Natural killer cell (primary cell): Measurements from ENCODE around the gene GKN2. TPM values are rescaled to one million over a fixed set of nuclear protein-coding genes. Genes with fewer than 3 reads are reported as not detected.

Experiments
- ATAC-seq, 3 donors: fragments of 150-1000 bp in 2 of 3; fragments of 200-7000 bp in 1 of 3; cut with Tn5 transposase; 1 replicate in 1 of 3; 2 replicates in 2 of 3; pipeline ENCODE4 v1.10.0; 2021; ENCODE audit warnings: mild to moderate bottlenecking in 2 of 3, moderate library complexity in 2 of 3
- DNase-seq, 2 donors: peaks; one replicate each; pipeline versions ENCODE4 v3.0.0 to v3.0.0-alpha.2; 2013 to 2021; ENCODE audit warnings: mixed read lengths in 1 of 2
- H3K27ac ChIP-seq: one replicate; pipeline ENCODE4 v1.5.1; 2013; ENCODE audit warnings: mild to moderate bottlenecking, low read length
- H3K27me3 ChIP-seq: one replicate; pipeline ENCODE4 v1.6.1; 2013; ENCODE audit warnings: low read length; ENCODE audit not compliant: control insufficient read depth, insufficient read depth
- H3K36me3 ChIP-seq: one replicate; pipeline ENCODE4 v1.6.1; 2013; ENCODE audit warnings: low read length; ENCODE audit not compliant: control insufficient read depth, insufficient read depth
- H3K4me1 ChIP-seq: one replicate; pipeline ENCODE4 v1.6.1; 2013; ENCODE audit warnings: low read length; ENCODE audit not compliant: control insufficient read depth, insufficient read depth
- H3K4me3 ChIP-seq: one replicate; pipeline ENCODE4 v1.5.1; 2013; ENCODE audit warnings: low read length
- H3K9me3 ChIP-seq: one replicate; pipeline ENCODE4 v1.6.1; 2013; ENCODE audit warnings: low read length; ENCODE audit not compliant: control insufficient read depth, insufficient read depth
- H3K27ac Mint-ChIP-seq, 2 donors: one replicate each; pipeline ENCODE4 v1.8.0; 2022; ENCODE audit warnings: mild to moderate bottlenecking in 2 of 2, mixed read lengths in 2 of 2, moderate library complexity in 1 of 2
- H3K27me3 Mint-ChIP-seq, 2 donors: one replicate each; pipeline ENCODE4 v1.8.0; 2022; ENCODE audit warnings: low read depth in 2 of 2, mixed read lengths in 2 of 2
- H3K36me3 Mint-ChIP-seq: one replicate; pipeline ENCODE4 v1.8.0; 2022; ENCODE audit warnings: mixed read lengths
- H3K4me1 Mint-ChIP-seq, 2 donors: one replicate each; pipeline ENCODE4 v1.8.0; 2022; ENCODE audit warnings: mixed read lengths in 2 of 2
- H3K4me3 Mint-ChIP-seq: one replicate; pipeline ENCODE4 v1.8.0; 2022; ENCODE audit warnings: mild to moderate bottlenecking, moderate library complexity, mixed read lengths
- H3K9me3 Mint-ChIP-seq, 2 donors: one replicate each; pipeline ENCODE4 v1.8.0; 2022; ENCODE audit warnings: mixed read lengths in 2 of 2
- WGBS: methylation state at CpG from one replicate; pipeline ENCODE4 v1.1.7; 2013; ENCODE audit warnings: missing lambda C conversion rate; ENCODE audit not compliant: insufficient coverage; 5-methylcytosine and 5-hydroxymethylcytosine counted together
- intact Hi-C: fragments of 100-400 bp; cut with micrococcal nuclease; formaldehyde crosslinking; loops from one replicate; pipeline ENCODE4 v1.14.2; 2022
- total RNA-seq, 4 donors: library from RNA; stranded (reverse); fragments of 120-200 nt in 1 of 4; gene quantifications; one replicate each; pipeline versions ENCODE4 v1.2.3 to v1.2.4, GENCODE V29; 2013 to 2022
- TF ChIP-seq, protein P1 (sequence below): fragments of 200-600 bp; IDR thresholded peaks from one replicate; pipeline ENCODE4 v1.8.0; 2022; ENCODE audit warnings: antibody characterized with exemption

The GKN2 gene
- total RNA-seq, 3 donors from 2014 or later (not counting 1 experiment from before 2014, with no cell fraction given) = not detected

DNA sequence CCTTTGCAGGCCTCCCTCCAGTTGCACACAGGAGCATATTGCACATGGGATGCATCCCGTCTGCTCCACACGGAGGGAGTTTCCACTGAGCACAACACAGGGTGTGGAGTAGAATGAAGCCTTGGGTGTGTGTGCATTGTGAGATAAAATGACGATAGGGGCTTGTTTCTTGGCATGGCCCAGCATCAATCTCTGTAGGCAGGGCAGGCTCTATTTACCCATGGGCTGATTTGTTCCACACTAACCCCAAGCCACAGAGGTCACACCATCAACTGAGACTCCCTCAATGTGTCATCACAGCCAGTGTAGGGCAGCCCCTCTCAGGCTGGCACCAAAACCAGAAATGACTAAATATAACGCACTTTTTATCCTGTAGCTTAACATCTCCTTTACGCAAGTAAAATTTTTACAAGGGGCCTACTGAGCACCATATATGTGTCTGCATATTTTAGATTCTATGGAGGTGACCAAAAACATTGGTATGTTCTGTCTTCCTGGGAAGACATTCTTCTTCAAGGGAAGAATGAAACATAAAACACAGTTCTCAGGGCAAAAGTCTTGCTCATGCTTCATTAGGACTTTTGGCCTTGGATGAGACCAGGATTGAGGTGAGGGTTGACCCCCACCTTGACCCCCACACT lies 19.0 kb upstream of the GKN2 start:
- no peaks in the 10 kb centered on the region for H3K9me3 ChIP-seq
- intact Hi-C loops = no loop called here
- no peak overlapping the region for H3K4me3 ChIP-seq
- Mint-ChIP-seq H3K27me3 (peaks cover 12 to 24% of the 10 kb centered on the region in 2 donors), H3K36me3 (no peaks in the 10 kb centered on the region), H3K4me1 (no peaks in the 10 kb centered on the region), H3K4me3 (no peak overlapping the region), H3K27ac (no peak overlapping the region), H3K9me3 (no peaks in the 10 kb centered on the region)
- DNase-seq (no peak), ATAC-seq (peak in 2 of 3 donors; percentile 57 to 83)
- H3K4me1 ChIP-seq = no peaks in the 10 kb centered on the region
- TF ChIP-seq, protein P1, sequence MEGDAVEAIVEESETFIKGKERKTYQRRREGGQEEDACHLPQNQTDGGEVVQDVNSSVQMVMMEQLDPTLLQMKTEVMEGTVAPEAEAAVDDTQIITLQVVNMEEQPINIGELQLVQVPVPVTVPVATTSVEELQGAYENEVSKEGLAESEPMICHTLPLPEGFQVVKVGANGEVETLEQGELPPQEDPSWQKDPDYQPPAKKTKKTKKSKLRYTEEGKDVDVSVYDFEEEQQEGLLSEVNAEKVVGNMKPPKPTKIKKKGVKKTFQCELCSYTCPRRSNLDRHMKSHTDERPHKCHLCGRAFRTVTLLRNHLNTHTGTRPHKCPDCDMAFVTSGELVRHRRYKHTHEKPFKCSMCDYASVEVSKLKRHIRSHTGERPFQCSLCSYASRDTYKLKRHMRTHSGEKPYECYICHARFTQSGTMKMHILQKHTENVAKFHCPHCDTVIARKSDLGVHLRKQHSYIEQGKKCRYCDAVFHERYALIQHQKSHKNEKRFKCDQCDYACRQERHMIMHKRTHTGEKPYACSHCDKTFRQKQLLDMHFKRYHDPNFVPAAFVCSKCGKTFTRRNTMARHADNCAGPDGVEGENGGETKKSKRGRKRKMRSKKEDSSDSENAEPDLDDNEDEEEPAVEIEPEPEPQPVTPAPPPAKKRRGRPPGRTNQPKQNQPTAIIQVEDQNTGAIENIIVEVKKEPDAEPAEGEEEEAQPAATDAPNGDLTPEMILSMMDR = no peak
- no peaks in the 10 kb centered on the region for H3K36me3 ChIP-seq
- WGBS = 57% methylated on average over 4 of the region's 5 CpGs
- H3K27me3 ChIP-seq = no peaks in the 10 kb centered on the region
- H3K27ac ChIP-seq = no peak overlapping the region

DNA sequence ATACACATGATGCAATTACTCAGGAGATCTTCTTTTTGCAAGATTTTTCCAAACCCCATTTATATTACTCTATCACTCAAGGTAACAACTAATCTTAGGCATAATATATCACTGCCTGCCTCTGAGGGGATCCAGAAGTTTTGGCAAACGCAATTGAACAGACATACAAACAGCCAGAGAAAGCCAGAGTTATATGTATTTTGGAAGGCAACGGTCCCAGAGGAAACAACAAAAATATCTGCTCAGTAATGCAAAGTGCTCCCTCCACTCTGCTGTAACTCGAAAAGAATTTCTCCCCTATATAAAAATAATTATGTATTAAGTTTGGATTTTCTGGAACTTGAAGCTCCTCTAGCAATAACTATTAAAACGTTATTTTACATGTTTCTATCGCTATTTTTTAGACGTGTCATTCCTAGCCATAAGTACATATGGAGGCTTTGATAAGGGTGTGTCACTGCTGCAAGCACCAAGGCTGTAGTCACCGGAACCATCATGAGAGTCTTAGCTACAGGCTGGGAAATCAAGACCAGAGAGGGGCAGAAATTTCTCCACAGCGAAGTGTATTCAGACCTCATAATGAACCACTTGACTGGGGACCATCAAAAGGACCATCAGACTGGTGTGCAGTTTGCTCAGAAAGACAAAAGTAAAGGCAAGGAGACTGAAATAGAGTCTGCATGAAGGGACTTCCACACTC lies 18.0 kb upstream of the GKN2 start:
- no peaks in the 10 kb centered on the region for H3K9me3 ChIP-seq
- no peaks in the 10 kb centered on the region for H3K27me3 ChIP-seq
- Mint-ChIP-seq H3K4me3 (no peak overlapping the region), H3K4me1 (no peaks in the 10 kb centered on the region), H3K27me3 (peaks cover 12 to 30% of the 10 kb centered on the region in 2 donors), H3K9me3 (no peaks in the 10 kb centered on the region), H3K27ac (no peak overlapping the region), H3K36me3 (no peaks in the 10 kb centered on the region)
- no peak overlapping the region for H3K4me3 ChIP-seq
- no peaks in the 10 kb centered on the region for H3K4me1 ChIP-seq
- no peaks in the 10 kb centered on the region for H3K36me3 ChIP-seq
- intact Hi-C loops = no loop called here
- no peak overlapping the region for H3K27ac ChIP-seq
- 86% methylated on average over 7 of the region's 8 CpGs for WGBS
- ATAC-seq (no peak), DNase-seq (no peak)
- TF ChIP-seq, protein P1 = no peak

DNA sequence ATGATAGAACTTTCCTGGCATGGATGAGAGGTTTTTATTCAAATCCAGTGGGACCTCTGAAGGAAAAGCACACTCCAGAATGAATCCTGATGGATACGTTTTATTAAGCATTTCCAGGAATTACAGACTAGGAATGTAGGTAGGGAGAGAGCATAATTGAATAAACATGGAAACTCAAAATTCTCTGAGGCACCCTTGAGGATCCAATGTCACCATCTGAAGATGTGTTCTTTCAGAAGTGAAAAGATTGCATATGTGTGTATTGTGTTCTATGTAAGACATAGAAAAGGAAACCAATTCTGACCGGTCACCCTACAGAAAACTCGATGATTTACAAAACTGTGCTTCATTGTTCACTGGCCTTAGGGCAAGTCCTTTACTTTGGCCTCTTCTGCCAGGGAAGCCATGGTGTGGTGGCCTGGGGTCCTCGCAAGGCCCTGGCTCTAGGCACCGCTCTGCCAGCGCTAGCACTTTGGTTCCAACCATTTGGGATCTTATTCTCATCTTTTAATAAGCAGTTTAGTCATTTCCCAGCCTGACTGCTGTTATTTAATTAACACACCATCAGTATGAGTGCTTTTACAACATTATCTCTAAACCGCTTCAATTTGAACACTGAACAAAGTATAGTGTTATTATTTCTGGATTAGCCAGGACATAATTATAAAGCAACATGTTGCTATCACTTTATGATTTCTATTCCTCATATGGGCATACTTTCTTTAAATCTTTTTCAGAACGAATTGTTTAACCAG lies 17.2 kb upstream of the GKN2 start:
- H3K4me3 Mint-ChIP-seq = no peak overlapping the region
- peaks cover 6 to 27% of the 10 kb centered on the region in 2 donors for H3K27me3 Mint-ChIP-seq
- Histone ChIP-seq H3K36me3 (no peaks in the 10 kb centered on the region), H3K9me3 (no peaks in the 10 kb centered on the region), H3K4me1 (no peaks in the 10 kb centered on the region), H3K4me3 (no peak overlapping the region), H3K27me3 (no peaks in the 10 kb centered on the region), H3K27ac (no peak overlapping the region)
- intact Hi-C loops = no loop called here
- TF ChIP-seq, protein P1 = no peak
- H3K9me3 Mint-ChIP-seq = no peaks in the 10 kb centered on the region
- H3K4me1 Mint-ChIP-seq = no peaks in the 10 kb centered on the region
- H3K36me3 Mint-ChIP-seq = no peaks in the 10 kb centered on the region
- no peak for ATAC-seq
- no peak for DNase-seq
- WGBS = 95% methylated on average over 7 of the region's 8 CpGs
- H3K27ac Mint-ChIP-seq = no peak overlapping the region
